ENCODE measurements around the gene TMEM213.

GRCh38 chr7:138845711-138846110, 47.9 kb downstream of the TMEM213 start:
- no peak for TF ChIP-seq SMAD1 (IDR thresholded peaks at IDR 0.05; ENCODE audit: low read depth, partially characterized antibody)
- no peak for TF ChIP-seq YY1 (IDR thresholded peaks at IDR 0.05; ENCODE audit: low read depth, low read length)
- no peak for TF ChIP-seq CEBPB (IDR thresholded peaks at IDR 0.05; ENCODE audit: borderline replicate concordance in 1 of 2, low read depth in 2 of 2, low read length in 2 of 2)
- TF ChIP-seq CTCF (IDR thresholded peaks at IDR 0.05 in 2 of 3, conservative IDR thresholded peaks at IDR 0.05 in 1 of 3; ENCODE audit: control insufficient read depth in 2 of 3, extremely low read depth in 1 of 3, insufficient read depth in 1 of 3, low read depth in 3 of 3, low read length in 3 of 3), result no peak
- TF ChIP-seq SIN3A (IDR thresholded peaks at IDR 0.05; ENCODE audit: low read depth, low read length), result no peak
